Stimulated activated naive CD8-positive, alpha-beta T cell treated with anti-CD3 and anti-CD28 coated beads, Interleukin-15, Interleukin-2, amounts not matched to agents 100 U/mL and 50 U/mL, for 24 hours (primary cell): ENCODE measurements around the gene COA8.
A peak's percentile ranks its signal among the peaks of the same experiment; 100 is the strongest.
"Not testable (repeated sequence)": the region's sequence is repeated elsewhere in the genome, so short reads cannot be mapped to it uniquely, and the experiment has no call there.

Experiments used
- ATAC-seq: fragments of 150-1000 bp; cut with Tn5 transposase; one replicate; pipeline ENCODE4 v1.10.0; 2021
- DNase-seq: peaks from one replicate; pipeline ENCODE4 v3.0.0; 2021

The COA8 gene

DNA sequence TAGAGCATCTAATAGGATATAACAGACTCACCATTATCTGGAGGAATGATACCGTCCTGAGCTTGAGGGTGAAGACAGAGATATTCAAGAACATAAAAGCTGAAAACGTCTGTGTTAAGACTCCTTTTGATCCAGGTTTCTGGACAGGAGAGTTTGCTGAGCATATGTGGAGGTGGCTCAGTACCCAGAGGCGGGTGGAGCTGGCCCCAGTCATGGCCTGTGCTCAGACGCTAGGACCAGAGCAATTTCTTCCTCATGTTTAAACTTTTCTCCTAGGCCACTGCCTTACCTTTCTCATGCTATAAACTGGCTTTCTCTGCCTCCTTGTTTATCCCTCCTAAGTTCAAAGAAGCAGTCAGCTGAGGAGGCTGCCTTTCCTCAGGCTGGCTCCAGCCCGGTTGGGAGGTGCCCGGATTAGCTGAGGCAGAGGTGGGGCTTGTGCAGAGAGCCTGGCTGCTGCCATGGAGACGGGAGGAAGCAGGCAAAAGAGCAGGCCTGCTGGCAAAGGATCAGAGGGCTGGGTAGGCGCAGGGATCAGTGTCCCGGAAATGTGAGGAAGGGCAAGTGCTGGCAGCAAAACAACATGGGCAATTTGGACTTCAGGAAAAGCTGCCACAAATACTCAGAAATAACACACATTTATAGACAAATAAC, 13.7 kb downstream of the COA8 start:
- DNase-seq, result no peak
- no peak for ATAC-seq

DNA sequence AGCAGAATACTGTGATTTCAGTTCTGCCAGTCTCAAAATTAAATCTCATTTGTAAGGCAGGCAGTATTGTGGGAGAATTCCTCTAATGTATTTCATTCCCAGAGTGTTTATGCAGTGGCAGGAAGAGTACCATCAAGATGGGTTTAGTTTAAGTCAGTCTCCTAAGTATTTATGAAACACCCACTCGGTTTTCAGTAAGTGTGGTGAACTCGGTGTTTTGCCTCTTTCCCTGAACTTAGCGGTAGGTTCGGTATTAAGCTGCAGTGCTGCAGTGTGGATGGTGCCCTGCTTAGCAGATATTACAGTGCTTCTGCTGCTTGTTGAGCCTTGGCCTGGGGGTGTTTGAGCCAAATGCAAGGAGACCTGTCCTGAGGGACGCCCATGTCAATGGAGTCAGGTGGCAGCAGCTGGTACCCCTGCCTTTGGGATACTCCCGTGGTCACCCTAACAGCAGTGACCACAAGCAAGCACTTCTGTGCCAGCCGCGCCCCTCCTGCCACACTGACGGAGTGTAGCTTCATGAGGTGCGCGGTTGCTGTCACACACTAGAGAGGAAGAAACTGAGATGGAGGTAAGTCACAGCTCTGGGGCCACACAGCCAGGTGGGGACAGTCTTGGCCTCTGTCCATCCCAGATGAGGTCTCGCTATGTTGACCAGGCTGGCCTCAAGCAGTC, 15.8 kb downstream of the COA8 start:
- DNase-seq (no peak), ATAC-seq (no peak)

DNA sequence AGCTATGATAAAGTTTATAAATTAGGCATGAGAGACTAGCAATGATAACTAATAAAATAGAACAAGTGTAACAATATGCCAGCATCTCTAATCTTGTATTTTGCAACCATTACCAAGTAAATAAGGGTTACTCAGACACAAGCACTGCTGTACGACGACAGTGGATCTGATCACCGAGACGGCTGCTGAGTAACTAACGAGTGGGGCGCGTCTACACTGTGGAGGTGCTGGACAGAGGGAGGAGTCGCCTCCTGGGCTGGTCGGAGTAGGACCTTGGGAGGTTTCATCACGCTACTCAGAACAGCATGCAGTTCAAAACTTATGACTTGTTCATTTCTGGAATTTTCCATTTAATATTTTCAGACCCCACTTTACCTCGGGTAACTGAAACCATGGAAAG, 18.4 kb downstream of the COA8 start:
- ATAC-seq (no peak), DNase-seq (no peak)

GRCh38 chr14:103581954-103582703, 19.4 kb downstream of the COA8 start:
- no peak for ATAC-seq
- DNase-seq, result no peak

- no peak for ATAC-seq
Measured at GRCh38 chr14:103584326-103584915, 21.7 kb downstream of the COA8 start.

DNA sequence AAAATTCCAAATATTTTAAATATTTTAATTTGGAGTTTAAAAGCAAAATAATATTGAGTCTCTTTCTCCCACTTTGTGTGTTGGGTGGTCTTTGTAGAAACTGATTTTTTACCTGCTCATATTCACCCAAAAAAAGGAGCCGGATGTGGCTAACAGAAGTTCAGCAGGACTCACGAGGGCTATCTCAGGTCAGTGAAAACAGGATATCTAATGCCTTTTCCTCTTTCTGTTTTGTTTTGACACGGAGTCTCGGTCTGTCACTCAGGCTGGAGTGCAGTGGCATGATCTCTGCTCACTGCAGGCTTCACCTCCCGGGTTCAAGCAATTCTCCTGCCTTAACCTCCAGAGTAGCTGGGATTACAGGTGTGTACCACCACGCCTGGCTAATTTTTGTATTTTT, 30.8 kb downstream of the COA8 start:
- no peak for ATAC-seq

More at GRCh38 chr14:103584326-103584915, 21.7 kb downstream of the COA8 start:
- DNase-seq, result no peak

DNA sequence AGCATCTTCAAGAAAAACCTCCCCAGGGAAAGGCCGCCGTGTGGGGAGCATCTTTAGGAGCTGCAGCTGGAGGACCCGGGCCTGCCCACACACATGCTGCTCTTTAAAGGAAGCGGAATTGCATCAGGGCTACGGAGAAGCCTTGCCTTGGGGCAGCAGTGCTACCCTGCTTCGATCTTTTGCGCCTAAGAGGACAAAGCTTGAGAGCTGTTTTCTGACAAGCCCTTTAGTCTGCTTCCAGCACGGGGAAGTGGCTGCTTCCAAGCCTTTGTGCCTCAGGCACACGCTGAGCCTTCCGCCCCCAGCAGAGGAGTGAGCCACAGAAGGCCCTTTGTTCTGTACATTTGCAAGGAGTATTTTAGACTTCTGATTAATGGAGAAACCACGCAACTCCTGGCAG, 31.5 kb downstream of the COA8 start:
- ATAC-seq (no peak), DNase-seq (no peak)

More for the DNA sequence above, 30.8 kb downstream of the COA8 start:
- no peak for DNase-seq

GRCh38 chr14:103597623-103598377, 35.0 kb downstream of the COA8 start:
- ATAC-seq (peak; percentile 72), DNase-seq (peak; percentile 8)

GRCh38 chr14:103600503-103600902, 37.7 kb downstream of the COA8 start:
- DNase-seq, result no peak
- no peak for ATAC-seq

GRCh38 chr14:103604620-103605019, 41.9 kb downstream of the COA8 start:
- ATAC-seq, result no peak

DNA sequence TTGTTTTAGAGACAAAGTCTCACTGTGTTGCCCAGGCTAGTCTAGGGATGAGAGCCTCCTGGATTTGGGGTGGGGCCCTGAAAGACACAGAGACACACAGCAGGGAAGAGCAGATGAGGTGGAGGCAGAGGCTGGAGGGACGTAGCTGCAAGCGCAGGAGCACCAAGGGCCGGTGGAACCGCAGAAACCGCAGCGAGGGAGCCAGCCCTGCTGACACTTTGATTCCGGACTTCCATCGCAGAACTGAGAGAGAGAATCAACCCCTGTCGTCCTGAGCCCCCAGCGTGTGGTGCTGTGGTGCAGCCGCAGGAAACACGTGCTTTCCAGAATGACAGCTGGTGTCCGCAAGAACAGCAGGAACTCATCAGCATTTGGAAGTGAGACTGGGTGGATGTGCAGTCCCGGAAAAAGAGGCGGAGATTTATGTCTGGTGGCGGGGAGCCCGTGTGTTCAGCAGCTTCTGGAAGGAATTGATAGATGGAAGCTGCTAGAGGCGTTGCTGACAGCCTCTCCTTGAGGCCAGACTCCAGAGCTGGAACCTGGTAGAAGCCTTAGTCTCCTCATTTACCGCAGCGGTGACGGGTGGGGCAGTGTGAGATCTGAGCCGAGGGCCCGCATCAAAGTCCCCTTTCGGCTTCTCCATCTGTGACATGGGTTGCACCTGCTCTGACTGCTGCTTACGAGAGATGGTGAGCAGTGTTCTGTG, 44.4 kb downstream of the COA8 start:
- ATAC-seq (peak; percentile 72), DNase-seq (peak; percentile 63)

More at GRCh38 chr14:103604620-103605019, 41.9 kb downstream of the COA8 start:
- DNase-seq, result no peak

GRCh38 chr14:103607822-103608221, 45.1 kb downstream of the COA8 start:
- DNase-seq (no peak), ATAC-seq (no peak)

DNA sequence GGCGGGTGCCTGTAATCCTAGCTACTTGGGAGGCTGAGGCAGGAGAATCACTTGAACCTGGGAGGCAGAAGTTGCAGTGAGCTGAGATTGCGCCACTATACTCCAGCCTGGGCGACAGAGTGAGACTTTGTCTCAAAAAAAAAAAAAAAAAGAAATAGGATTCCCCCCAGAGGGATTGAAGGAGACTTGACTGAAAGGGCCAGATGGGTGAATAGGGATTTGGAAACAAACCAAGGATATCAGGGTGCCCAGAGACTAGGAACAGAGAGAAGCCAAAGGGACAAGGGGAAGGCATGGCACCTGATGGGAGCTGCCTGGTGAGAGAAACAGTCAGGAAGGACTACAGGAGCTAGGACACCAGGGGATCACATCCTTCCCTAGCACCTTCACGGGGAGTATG, 46.3 kb downstream of the COA8 start:
- ATAC-seq, DNase-seq: not testable (repeated sequence)

GRCh38 chr14:103611215-103611614, 48.5 kb downstream of the COA8 start:
- ATAC-seq, result no peak
- DNase-seq, result no peak

DNA sequence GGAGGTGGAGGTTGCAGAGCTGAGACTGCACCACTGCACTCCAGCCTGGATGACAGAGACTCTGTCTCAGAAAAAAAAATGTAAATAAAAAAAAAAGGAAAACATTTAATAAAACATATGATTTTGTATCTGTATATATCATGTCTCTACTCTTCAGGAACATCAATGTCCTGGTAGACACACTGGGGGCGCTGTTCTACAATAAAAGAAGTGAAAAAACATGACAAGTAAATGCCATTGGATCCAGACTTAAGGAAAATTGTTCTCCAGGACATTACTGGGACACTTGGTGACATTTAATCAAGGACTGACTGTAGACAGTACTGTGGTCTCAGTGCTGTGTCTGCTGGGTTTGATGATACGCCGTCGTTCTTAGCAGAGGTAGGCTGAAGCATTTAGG, 50.8 kb downstream of the COA8 start:
- no peak for ATAC-seq
- no peak for DNase-seq

DNA sequence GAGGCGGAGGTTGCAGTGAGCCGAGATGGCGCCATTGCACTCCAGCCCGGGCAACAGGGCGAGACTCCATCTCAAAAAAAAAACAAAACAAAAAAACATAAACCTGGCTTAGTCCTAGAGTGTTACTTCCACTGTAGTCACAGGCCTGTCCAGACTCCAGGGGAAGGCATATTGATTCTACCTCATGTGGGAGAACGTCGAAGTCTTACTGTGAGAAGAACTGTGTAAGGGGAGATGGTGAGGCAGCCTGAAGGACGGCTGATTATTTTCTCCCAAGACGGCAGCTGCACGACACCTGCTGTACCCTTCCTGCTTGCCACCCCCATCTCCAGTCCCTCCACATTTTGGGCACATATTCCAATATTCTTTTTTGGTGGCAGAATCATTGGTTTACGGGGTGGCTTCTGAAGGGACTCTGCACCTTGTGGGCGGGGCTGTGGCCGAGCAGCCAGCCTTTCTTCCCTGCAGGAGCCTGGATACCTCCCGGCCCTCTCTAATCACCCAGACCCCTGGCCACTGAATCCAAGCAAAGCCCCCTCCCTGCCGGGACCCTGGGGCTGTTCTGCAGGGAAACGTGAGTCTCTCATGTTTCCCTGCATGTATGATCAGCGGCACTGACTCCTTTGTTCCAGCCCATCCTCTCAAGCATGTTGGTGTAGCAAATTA, 54.0 kb downstream of the COA8 start:
- no peak for ATAC-seq

DNA sequence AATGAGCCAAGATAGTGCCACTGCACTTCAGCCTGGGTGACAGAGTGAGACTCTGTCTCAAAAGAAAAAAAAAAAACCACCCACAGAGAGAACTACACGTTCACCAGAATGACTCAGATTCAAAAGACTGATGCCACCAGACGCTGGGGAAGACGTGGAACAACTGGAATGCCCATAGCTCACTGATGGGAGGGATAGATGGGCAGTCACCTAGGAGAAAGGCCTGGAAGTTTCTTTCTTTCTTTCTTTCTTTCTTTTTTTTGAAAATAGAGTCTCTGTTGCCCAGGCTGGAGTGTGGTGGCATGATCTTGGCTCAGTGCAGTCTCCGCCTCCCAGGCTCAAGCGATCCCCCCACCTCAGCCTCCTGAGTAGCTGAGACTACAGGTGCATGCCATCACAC, 56.3 kb downstream of the COA8 start:
- no peak for ATAC-seq
- DNase-seq, result no peak

More for the DNA sequence above, 54.0 kb downstream of the COA8 start:
- no peak for DNase-seq

DNA sequence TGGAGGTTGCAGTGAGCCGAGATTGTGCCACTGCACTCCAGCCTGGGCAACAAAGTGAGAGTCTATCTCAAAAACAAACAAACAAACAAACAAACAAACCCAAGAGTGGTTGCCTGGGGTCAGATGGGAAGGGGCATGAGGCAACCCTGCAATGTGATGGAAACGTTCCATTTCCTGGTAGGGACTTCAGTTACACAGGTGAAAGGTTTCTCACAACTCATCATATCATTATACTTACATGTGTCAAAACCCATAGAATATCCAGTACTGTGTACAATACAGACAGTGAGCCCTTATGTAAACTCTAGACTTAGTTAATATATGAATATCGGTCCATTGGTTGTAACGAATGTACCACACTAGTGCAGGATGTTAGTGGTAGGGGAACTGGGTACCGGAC, 59.1 kb downstream of the COA8 start:
- DNase-seq (no peak), ATAC-seq (no peak)

- no peak for ATAC-seq
- no peak for DNase-seq
Measured at GRCh38 chr14:103623308-103623707, 60.5 kb downstream of the COA8 start.

GRCh38 chr14:103623883-103624482, 61.2 kb downstream of the COA8 start:
- ATAC-seq, result no peak
- DNase-seq, result no peak
